HCT116 (cell line): ENCODE data around the gene MAP2K6.

Source experiments
- CEBPB ChIP-seq: IDR thresholded peaks from 2 replicates; pipeline ENCODE4 v1.6.1; 2012; ENCODE audit warnings: low read depth
- ELF1 ChIP-seq: IDR thresholded peaks from 2 replicates; pipeline ENCODE4 v1.6.1; 2012; ENCODE audit warnings: low read depth, borderline replicate concordance
- EZH2 ChIP-seq: fragments of 200-600 bp; sonication (generic); IDR thresholded peaks from 2 replicates; pipeline ENCODE4 v1.6.1; 2017; ENCODE audit warnings: antibody characterized with exemption, mixed run types
- EZH2phosphoT487 ChIP-seq: fragments of 200-600 bp; IDR thresholded peaks from 2 replicates; pipeline ENCODE4 v1.6.1; 2018; ENCODE audit warnings: antibody characterized with exemption, borderline replicate concordance
- FOSL1 ChIP-seq: IDR thresholded peaks from 2 replicates; pipeline ENCODE4 v1.6.1; 2012; ENCODE audit warnings: low read depth
- POLR2A ChIP-seq: IDR thresholded peaks from 2 replicates; pipeline ENCODE4 v1.7.0; 2011; ENCODE audit warnings: borderline replicate concordance; ENCODE audit not compliant: insufficient read depth, insufficient read length; ENCODE audit errors: extremely low read depth
- POLR2AphosphoS5 ChIP-seq: IDR thresholded peaks from 2 replicates; pipeline ENCODE4 v1.6.1; 2011; ENCODE audit warnings: mild to moderate bottlenecking, low read depth, low read length, moderate library complexity
- SIN3A ChIP-seq: IDR thresholded peaks from 2 replicates; pipeline ENCODE4 v1.6.1; 2012; ENCODE audit warnings: low read depth
- SP1 ChIP-seq: IDR thresholded peaks from 2 replicates; pipeline ENCODE4 v1.6.1; 2012; ENCODE audit warnings: low read depth
- SRF ChIP-seq: IDR thresholded peaks from 2 replicates; pipeline ENCODE4 v1.6.1; 2012; ENCODE audit warnings: low read depth
- ZNF274 ChIP-seq: fragments of 200-500 bp; sonication (Bioruptor generic); IDR thresholded peaks from 2 replicates; pipeline ENCODE4 v1.6.1; 2014; ENCODE audit warnings: mild to moderate bottlenecking, low read depth, low read length, inconsistent platforms
- TF ChIP-seq, protein P1 (sequence below), 3 experiments: fragments of 200-600 bp in 1 of 3; sonication (generic) in 1 of 3; IDR thresholded peaks in 2 of 3; conservative IDR thresholded peaks in 1 of 3; 2 replicates each; pipeline ENCODE4 v1.5.1; 2012 to 2017; ENCODE audit warnings: low read depth in 2 of 3, low read length in 2 of 3, antibody characterized with exemption in 1 of 3, borderline replicate concordance in 1 of 3, control low read depth in 1 of 3, mild to moderate bottlenecking in 1 of 3, mixed read lengths in 1 of 3, mixed run types in 1 of 3, moderate library complexity in 1 of 3; ENCODE audit not compliant: insufficient read depth in 1 of 3
- TF ChIP-seq, protein P2 (sequence below): IDR thresholded peaks from 2 replicates; pipeline ENCODE4 v1.6.1; 2012
- TF ChIP-seq, protein P3 (sequence below): IDR thresholded peaks from 2 replicates; pipeline ENCODE4 v1.6.1; 2012; ENCODE audit warnings: low read depth

DNA sequence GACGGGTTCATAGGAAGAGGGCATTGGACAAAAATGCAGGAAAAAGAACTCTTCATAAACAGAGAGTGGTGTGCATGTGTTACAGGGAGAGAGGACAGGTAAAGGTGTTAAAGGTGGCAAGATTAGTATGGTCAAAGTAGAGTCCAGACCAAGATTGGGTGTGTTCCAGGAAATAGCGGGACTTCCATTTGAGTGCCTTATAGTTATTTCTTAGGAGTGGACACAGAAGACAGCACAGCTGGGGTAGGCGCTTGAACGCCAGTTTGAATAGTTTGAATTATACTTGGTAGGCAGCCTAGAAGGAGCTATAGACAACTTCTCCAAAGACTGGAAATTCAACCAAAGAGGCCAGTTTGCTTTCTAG is 63.4 kb downstream of the MAP2K6 start:
- no peak for TF ChIP-seq FOSL1
- TF ChIP-seq, protein P1, sequence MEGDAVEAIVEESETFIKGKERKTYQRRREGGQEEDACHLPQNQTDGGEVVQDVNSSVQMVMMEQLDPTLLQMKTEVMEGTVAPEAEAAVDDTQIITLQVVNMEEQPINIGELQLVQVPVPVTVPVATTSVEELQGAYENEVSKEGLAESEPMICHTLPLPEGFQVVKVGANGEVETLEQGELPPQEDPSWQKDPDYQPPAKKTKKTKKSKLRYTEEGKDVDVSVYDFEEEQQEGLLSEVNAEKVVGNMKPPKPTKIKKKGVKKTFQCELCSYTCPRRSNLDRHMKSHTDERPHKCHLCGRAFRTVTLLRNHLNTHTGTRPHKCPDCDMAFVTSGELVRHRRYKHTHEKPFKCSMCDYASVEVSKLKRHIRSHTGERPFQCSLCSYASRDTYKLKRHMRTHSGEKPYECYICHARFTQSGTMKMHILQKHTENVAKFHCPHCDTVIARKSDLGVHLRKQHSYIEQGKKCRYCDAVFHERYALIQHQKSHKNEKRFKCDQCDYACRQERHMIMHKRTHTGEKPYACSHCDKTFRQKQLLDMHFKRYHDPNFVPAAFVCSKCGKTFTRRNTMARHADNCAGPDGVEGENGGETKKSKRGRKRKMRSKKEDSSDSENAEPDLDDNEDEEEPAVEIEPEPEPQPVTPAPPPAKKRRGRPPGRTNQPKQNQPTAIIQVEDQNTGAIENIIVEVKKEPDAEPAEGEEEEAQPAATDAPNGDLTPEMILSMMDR (IDR thresholded peaks at IDR 0.05 in 2 of 3, conservative IDR thresholded peaks at IDR 0.05 in 1 of 3; ENCODE audit: borderline replicate concordance in 1 of 3, insufficient read depth in 1 of 3, low read depth in 2 of 3, low read length in 2 of 3): no peak
- TF ChIP-seq POLR2A: no peak
- TF ChIP-seq SRF: no peak
- no peak for TF ChIP-seq ZNF274
- TF ChIP-seq EZH2: no peak
- no peak for TF ChIP-seq EZH2phosphoT487
- TF ChIP-seq SIN3A: no peak
- TF ChIP-seq, protein P2, sequence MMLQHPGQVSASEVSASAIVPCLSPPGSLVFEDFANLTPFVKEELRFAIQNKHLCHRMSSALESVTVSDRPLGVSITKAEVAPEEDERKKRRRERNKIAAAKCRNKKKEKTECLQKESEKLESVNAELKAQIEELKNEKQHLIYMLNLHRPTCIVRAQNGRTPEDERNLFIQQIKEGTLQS: no peak
- no peak for TF ChIP-seq SP1
- TF ChIP-seq ELF1: no peak
- no peak for TF ChIP-seq POLR2AphosphoS5
- no peak for TF ChIP-seq CEBPB
- TF ChIP-seq, protein P3, sequence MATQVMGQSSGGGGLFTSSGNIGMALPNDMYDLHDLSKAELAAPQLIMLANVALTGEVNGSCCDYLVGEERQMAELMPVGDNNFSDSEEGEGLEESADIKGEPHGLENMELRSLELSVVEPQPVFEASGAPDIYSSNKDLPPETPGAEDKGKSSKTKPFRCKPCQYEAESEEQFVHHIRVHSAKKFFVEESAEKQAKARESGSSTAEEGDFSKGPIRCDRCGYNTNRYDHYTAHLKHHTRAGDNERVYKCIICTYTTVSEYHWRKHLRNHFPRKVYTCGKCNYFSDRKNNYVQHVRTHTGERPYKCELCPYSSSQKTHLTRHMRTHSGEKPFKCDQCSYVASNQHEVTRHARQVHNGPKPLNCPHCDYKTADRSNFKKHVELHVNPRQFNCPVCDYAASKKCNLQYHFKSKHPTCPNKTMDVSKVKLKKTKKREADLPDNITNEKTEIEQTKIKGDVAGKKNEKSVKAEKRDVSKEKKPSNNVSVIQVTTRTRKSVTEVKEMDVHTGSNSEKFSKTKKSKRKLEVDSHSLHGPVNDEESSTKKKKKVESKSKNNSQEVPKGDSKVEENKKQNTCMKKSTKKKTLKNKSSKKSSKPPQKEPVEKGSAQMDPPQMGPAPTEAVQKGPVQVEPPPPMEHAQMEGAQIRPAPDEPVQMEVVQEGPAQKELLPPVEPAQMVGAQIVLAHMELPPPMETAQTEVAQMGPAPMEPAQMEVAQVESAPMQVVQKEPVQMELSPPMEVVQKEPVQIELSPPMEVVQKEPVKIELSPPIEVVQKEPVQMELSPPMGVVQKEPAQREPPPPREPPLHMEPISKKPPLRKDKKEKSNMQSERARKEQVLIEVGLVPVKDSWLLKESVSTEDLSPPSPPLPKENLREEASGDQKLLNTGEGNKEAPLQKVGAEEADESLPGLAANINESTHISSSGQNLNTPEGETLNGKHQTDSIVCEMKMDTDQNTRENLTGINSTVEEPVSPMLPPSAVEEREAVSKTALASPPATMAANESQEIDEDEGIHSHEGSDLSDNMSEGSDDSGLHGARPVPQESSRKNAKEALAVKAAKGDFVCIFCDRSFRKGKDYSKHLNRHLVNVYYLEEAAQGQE: no peak
